SK-N-MC (cell line): Measurements from ENCODE around the gene RAG2.

Experiments
- EZH2 ChIP-seq: fragments of 200-600 bp; sonication (generic); IDR thresholded peaks from one replicate; pipeline ENCODE4 v1.6.1; 2017; ENCODE audit warnings: antibody characterized with exemption
- FOXP2 ChIP-seq: optimal IDR thresholded peaks from 2 replicates; pipeline ENCODE3; 2011; ENCODE audit warnings: mild to moderate bottlenecking, moderate library complexity; ENCODE audit not compliant: insufficient read depth; ENCODE audit errors: extremely low read length, control extremely low read depth
- POLR2AphosphoS5 ChIP-seq: IDR thresholded peaks from 2 replicates; pipeline ENCODE4 v1.6.1; 2012; ENCODE audit warnings: mild to moderate bottlenecking, low read depth, low read length, borderline replicate concordance

DNA sequence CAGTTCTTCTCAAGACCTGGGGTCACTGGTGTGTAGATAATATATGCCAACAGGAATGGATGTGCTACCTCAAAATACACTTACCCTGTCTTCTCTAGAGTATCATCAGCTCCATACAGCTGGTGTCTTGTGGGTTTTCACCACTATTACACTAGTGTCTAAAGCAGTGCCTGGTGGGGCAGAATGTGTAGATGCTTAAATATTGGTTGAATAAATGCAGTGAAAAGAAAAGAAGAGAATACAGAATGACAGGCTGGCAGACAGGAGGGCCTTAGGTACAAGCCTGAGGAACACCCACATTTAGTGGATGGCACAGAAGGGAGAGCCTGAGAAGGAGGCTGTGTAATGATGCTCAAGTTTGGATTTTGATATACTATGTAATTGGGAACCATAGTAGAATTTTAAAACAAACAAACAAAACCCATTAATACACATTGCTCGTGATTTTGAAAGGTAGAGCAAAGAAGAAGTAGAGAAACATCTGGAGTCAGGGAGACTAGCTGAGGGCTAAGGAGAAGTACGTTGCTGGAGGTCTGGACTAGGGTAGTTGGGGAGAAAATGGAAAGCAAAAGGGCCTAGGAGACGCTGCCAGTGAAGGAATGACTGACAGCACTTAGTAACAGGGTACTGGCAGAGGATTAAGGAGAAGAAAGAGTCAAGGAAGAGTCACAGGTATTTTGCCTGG, 20.5 kb upstream of the RAG2 start:
- TF ChIP-seq EZH2 (no peak), POLR2AphosphoS5 (no peak), FOXP2 (no peak)
